ENCODE results near the gene S100A7.

- TF ChIP-seq CTCF (IDR thresholded peaks at IDR 0.05; ENCODE audit: low read depth, low read length): no peak
- TF ChIP-seq POLR2A (IDR thresholded peaks at IDR 0.05; ENCODE audit: extremely low read depth, insufficient read length): no peak
- TF ChIP-seq, protein P1, sequence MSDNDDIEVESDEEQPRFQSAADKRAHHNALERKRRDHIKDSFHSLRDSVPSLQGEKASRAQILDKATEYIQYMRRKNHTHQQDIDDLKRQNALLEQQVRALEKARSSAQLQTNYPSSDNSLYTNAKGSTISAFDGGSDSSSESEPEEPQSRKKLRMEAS (IDR thresholded peaks at IDR 0.05; ENCODE audit: low read depth, low read length): no peak
- no peak for TF ChIP-seq MYC (IDR thresholded peaks at IDR 0.05; ENCODE audit: low read depth, low read length)
Measured at GRCh38 chr1:153503766-153504165, 43.3 kb upstream of the S100A7 start.

Data from NB4 (cell line).